ENCODE measurements around the gene STAT1.

The STAT1 gene

GRCh38 chr2:190981733-190982132, 32.2 kb downstream of the STAT1 start:
- no peak overlapping the region for H3K9ac ChIP-seq (ENCODE audit: low read length)
- no peak overlapping the region for H3K14ac ChIP-seq (ENCODE audit: low read length)
- peaks cover 10% of the 10 kb centered on the region for H3K79me1 ChIP-seq (ENCODE audit: low read length)
- no peaks in the 10 kb centered on the region for H3K79me2 ChIP-seq (ENCODE audit: control insufficient read depth, insufficient read depth, low read length, poor library complexity)
- no peak overlapping the region for H2BK12ac ChIP-seq (ENCODE audit: low read length)
- no peak overlapping the region for H3K23ac ChIP-seq (ENCODE audit: low read length)
- H2AFZ ChIP-seq (ENCODE audit: insufficient read depth, low read length, poor library complexity), result no peak overlapping the region
- peaks cover 5% of the 10 kb centered on the region for H3K9me3 ChIP-seq (ENCODE audit: insufficient read depth, low read depth, low read length)
- no peaks in the 10 kb centered on the region for H3K27me3 ChIP-seq (ENCODE audit: insufficient read depth, low read length)
- no peak overlapping the region for H4K12ac ChIP-seq (ENCODE audit: low read depth, low read length)
- H3K4me2 ChIP-seq (ENCODE audit: low read length), result no peak overlapping the region
- H3K4me3 ChIP-seq (ENCODE audit: low read depth, low read length), result no peak overlapping the region
- H2BK120ac ChIP-seq (ENCODE audit: insufficient read depth, low read length, poor library complexity), result no peak overlapping the region
- no peak overlapping the region for H4K91ac ChIP-seq (ENCODE audit: low read depth, low read length)
- no CpG with 5 or more reads among the region's 1 CpG for WGBS (ENCODE audit: extremely low coverage, insufficient coverage, insufficient read length)
- no peak overlapping the region for H3K18ac ChIP-seq (ENCODE audit: low read length)
- H3K4ac ChIP-seq (ENCODE audit: low read depth, low read length), result no peak overlapping the region
- no peak for DNase-seq
- no peak overlapping the region for H2AK5ac ChIP-seq (ENCODE audit: low read length)
- H3K36me3 ChIP-seq (ENCODE audit: control insufficient read depth in 1 of 2, insufficient read depth in 2 of 2, low read length in 2 of 2), result peaks cover 19 to 28% of the 10 kb centered on the region in 2 experiments
- H3K4me1 ChIP-seq (ENCODE audit: control insufficient read depth in 1 of 2, insufficient read depth in 2 of 2, low read length in 2 of 2), result peaks cover 18 to 39% of the 10 kb centered on the region in 2 experiments
- no peak overlapping the region for H2BK5ac ChIP-seq (ENCODE audit: low read depth, low read length, poor library complexity)
- no peak overlapping the region for H4K8ac ChIP-seq (ENCODE audit: low read depth, low read length)
- peak overlapping the region; percentile 22 for H3K27ac ChIP-seq (ENCODE audit: low read depth, low read length)

GRCh38 chr2:190981333-190981732, 32.6 kb downstream of the STAT1 start:
- H2BK12ac ChIP-seq (ENCODE audit: low read length), result no peak overlapping the region
- no peak overlapping the region for H3K18ac ChIP-seq (ENCODE audit: low read length)
- H2BK120ac ChIP-seq (ENCODE audit: insufficient read depth, low read length, poor library complexity), result peak overlapping the region; percentile 72
- DNase-seq, result no peak
- no peak overlapping the region for H3K4me2 ChIP-seq (ENCODE audit: low read length)
- peak overlapping the region; percentile 93 for H3K27ac ChIP-seq (ENCODE audit: low read depth, low read length)
- H4K12ac ChIP-seq (ENCODE audit: low read depth, low read length), result no peak overlapping the region
- no peak overlapping the region for H2BK5ac ChIP-seq (ENCODE audit: low read depth, low read length, poor library complexity)
- WGBS (ENCODE audit: extremely low coverage, insufficient coverage, insufficient read length), result no CpG with 5 or more reads among the region's 6 CpGs
- peaks cover 15 to 26% of the 10 kb centered on the region in 2 experiments for H3K36me3 ChIP-seq (ENCODE audit: control insufficient read depth in 1 of 2, insufficient read depth in 2 of 2, low read length in 2 of 2)
- H3K79me2 ChIP-seq (ENCODE audit: control insufficient read depth, insufficient read depth, low read length, poor library complexity), result no peaks in the 10 kb centered on the region
- no peak overlapping the region for H2AFZ ChIP-seq (ENCODE audit: insufficient read depth, low read length, poor library complexity)
- peaks cover 10% of the 10 kb centered on the region for H3K79me1 ChIP-seq (ENCODE audit: low read length)
- H4K91ac ChIP-seq (ENCODE audit: low read depth, low read length), result no peak overlapping the region
- H3K4ac ChIP-seq (ENCODE audit: low read depth, low read length), result no peak overlapping the region
- no peaks in the 10 kb centered on the region for H3K27me3 ChIP-seq (ENCODE audit: insufficient read depth, low read length)
- H2AK5ac ChIP-seq (ENCODE audit: low read length), result no peak overlapping the region
- H3K9ac ChIP-seq (ENCODE audit: low read length), result no peak overlapping the region
- no peak overlapping the region for H3K4me3 ChIP-seq (ENCODE audit: low read depth, low read length)
- H4K8ac ChIP-seq (ENCODE audit: low read depth, low read length), result no peak overlapping the region
- H3K14ac ChIP-seq (ENCODE audit: low read length), result no peak overlapping the region
- peaks cover 4% of the 10 kb centered on the region for H3K9me3 ChIP-seq (ENCODE audit: insufficient read depth, low read depth, low read length)
- no peak overlapping the region for H3K23ac ChIP-seq (ENCODE audit: low read length)
- H3K4me1 ChIP-seq (ENCODE audit: control insufficient read depth in 1 of 2, insufficient read depth in 2 of 2, low read length in 2 of 2), result peaks cover 18 to 36% of the 10 kb centered on the region in 2 experiments

- Histone ChIP-seq H3K18ac (ENCODE audit: low read length) (peak overlapping the region; percentile 23), H4K12ac (ENCODE audit: low read depth, low read length) (no peak overlapping the region), H3K27ac (ENCODE audit: low read depth, low read length) (peak overlapping the region; percentile 93), H2AK5ac (ENCODE audit: low read length) (peak overlapping the region; percentile 19), H2BK12ac (ENCODE audit: low read length) (peak overlapping the region; percentile 82), H3K23ac (ENCODE audit: low read length) (no peak overlapping the region), H3K9ac (ENCODE audit: low read length) (no peak overlapping the region), H3K79me2 (ENCODE audit: control insufficient read depth, insufficient read depth, low read length, poor library complexity) (no peaks in the 10 kb centered on the region), H3K4me3 (ENCODE audit: low read depth, low read length) (no peak overlapping the region), H2BK5ac (ENCODE audit: low read depth, low read length, poor library complexity) (peak overlapping the region; percentile 69), H2BK120ac (ENCODE audit: insufficient read depth, low read length, poor library complexity) (peak overlapping the region; percentile 72), H3K4me1 (ENCODE audit: control insufficient read depth in 1 of 2, insufficient read depth in 2 of 2, low read length in 2 of 2) (peaks cover 12 to 30% of the 10 kb centered on the region in 2 experiments), H4K91ac (ENCODE audit: low read depth, low read length) (peak overlapping the region; percentile 66), H4K8ac (ENCODE audit: low read depth, low read length) (peak overlapping the region; percentile 15), H3K9me3 (ENCODE audit: insufficient read depth, low read depth, low read length) (peaks cover 2% of the 10 kb centered on the region), H3K36me3 (ENCODE audit: control insufficient read depth in 1 of 2, insufficient read depth in 2 of 2, low read length in 2 of 2) (peaks cover 9 to 21% of the 10 kb centered on the region in 2 experiments), H3K4ac (ENCODE audit: low read depth, low read length) (no peak overlapping the region), H3K79me1 (ENCODE audit: low read length) (peaks cover 10% of the 10 kb centered on the region), H2AFZ (ENCODE audit: insufficient read depth, low read length, poor library complexity) (no peak overlapping the region), H3K14ac (ENCODE audit: low read length) (peak overlapping the region; percentile 82), H3K27me3 (ENCODE audit: insufficient read depth, low read length) (no peaks in the 10 kb centered on the region), H3K4me2 (ENCODE audit: low read length) (peak overlapping the region; percentile 43)
- no peak for DNase-seq
- no CpG with 5 or more reads among the region's 10 CpGs for WGBS (ENCODE audit: extremely low coverage, insufficient coverage, insufficient read length)
Measured at GRCh38 chr2:190980630-190981209, 33.3 kb downstream of the STAT1 start.

- peak overlapping the region; percentile 72 for H2BK120ac ChIP-seq (ENCODE audit: insufficient read depth, low read length, poor library complexity)
- H3K79me1 ChIP-seq (ENCODE audit: low read length), result peaks cover 10% of the 10 kb centered on the region
- peak overlapping the region; percentile 52 for H2BK12ac ChIP-seq (ENCODE audit: low read length)
- H2AFZ ChIP-seq (ENCODE audit: insufficient read depth, low read length, poor library complexity), result no peak overlapping the region
- H3K4me1 ChIP-seq (ENCODE audit: control insufficient read depth in 1 of 2, insufficient read depth in 2 of 2, low read length in 2 of 2), result peaks cover 11 to 28% of the 10 kb centered on the region in 2 experiments
- no CpG with 5 or more reads among the region's 14 CpGs for WGBS (ENCODE audit: extremely low coverage, insufficient coverage, insufficient read length)
- H3K9me3 ChIP-seq (ENCODE audit: insufficient read depth, low read depth, low read length), result peaks cover 2% of the 10 kb centered on the region
- H3K4ac ChIP-seq (ENCODE audit: low read depth, low read length), result no peak overlapping the region
- peak overlapping the region; percentile 93 for H3K27ac ChIP-seq (ENCODE audit: low read depth, low read length)
- H3K4me3 ChIP-seq (ENCODE audit: low read depth, low read length), result no peak overlapping the region
- H4K12ac ChIP-seq (ENCODE audit: low read depth, low read length), result no peak overlapping the region
- peak overlapping the region; percentile 53 for H3K4me2 ChIP-seq (ENCODE audit: low read length)
- no peak overlapping the region for H4K91ac ChIP-seq (ENCODE audit: low read depth, low read length)
- no peak overlapping the region for H4K8ac ChIP-seq (ENCODE audit: low read depth, low read length)
- H3K79me2 ChIP-seq (ENCODE audit: control insufficient read depth, insufficient read depth, low read length, poor library complexity), result no peaks in the 10 kb centered on the region
- peak overlapping the region; percentile 31 for H2BK5ac ChIP-seq (ENCODE audit: low read depth, low read length, poor library complexity)
- no peak overlapping the region for H3K14ac ChIP-seq (ENCODE audit: low read length)
- no peak overlapping the region for H3K9ac ChIP-seq (ENCODE audit: low read length)
- H3K36me3 ChIP-seq (ENCODE audit: control insufficient read depth in 1 of 2, insufficient read depth in 2 of 2, low read length in 2 of 2), result peaks cover 8 to 20% of the 10 kb centered on the region in 2 experiments
- no peak overlapping the region for H3K18ac ChIP-seq (ENCODE audit: low read length)
- H2AK5ac ChIP-seq (ENCODE audit: low read length), result no peak overlapping the region
- DNase-seq, result peak; percentile 90 to 95
- H3K27me3 ChIP-seq (ENCODE audit: insufficient read depth, low read length), result no peaks in the 10 kb centered on the region
- no peak overlapping the region for H3K23ac ChIP-seq (ENCODE audit: low read length)
Measured at GRCh38 chr2:190979906-190980629, 33.9 kb downstream of the STAT1 start.

Measured in trophoblast cell (in vitro differentiated cells and primary cell).